ENCODE results near the gene ALPK3. TPM values are rescaled to one million over a fixed set of nuclear protein-coding genes. Genes with fewer than 3 reads are reported as not detected.

The ALPK3 gene
- total RNA-seq, 3 donors from 2014 or later (not counting 1 experiment from before 2014, with no cell fraction given) = 0.35 to 1.1 (median 0.63) TPM

DNA sequence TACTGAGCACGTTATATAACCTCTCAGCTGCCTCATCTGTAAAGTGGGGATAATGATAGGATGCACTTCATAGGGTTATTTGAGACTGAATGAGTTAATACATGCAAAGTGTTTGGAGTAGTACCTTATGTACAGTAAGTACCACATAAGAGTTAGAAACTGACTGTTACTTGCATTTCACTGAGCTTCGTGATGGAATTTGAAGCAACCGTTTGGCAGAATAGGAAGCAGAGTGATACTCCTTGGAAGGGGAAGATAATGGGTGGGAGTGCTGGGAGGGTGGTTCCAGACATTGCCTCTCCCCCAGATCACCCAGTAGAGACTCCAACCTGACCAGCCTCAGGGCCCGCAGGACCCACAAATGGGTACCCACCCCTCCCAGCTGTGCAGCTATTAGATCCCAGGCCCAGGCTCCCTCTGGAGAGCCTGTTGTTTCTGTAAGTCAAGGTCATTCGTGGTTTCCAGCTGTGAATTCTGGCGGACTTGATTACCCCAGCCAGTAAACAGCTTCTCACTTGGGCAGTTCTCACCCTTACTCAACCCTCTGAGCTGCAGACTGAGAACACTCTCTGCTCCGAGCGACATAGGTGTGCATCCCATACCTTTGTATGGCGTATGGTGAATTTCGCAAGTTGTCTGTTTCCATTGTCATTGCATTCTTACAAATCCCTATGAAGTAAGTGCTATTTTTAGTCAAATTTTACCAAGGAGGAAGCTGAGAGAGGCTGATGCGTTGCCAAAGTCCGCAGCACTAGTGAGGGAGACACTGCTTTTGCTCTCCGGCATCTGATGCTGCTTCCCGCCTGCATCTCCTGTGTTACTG is 11.1 kb downstream of the ALPK3 start:
- H3K4me3 ChIP-seq (ENCODE audit: low read length) = no peak overlapping the region
- no peak for ATAC-seq
- no peaks in the 10 kb centered on the region for H3K27me3 ChIP-seq (ENCODE audit: control insufficient read depth, insufficient read depth, low read length)
- Mint-ChIP-seq H3K36me3 (no peaks in the 10 kb centered on the region), H3K27ac (no peak overlapping the region), H3K9me3 (no peaks in the 10 kb centered on the region), H3K4me1 (no peaks in the 10 kb centered on the region), H3K27me3 (ENCODE audit: low read depth in 2 of 2) (peaks cover 0 to 7% of the 10 kb centered on the region in 2 donors), H3K4me3 (no peak overlapping the region)
- no peaks in the 10 kb centered on the region for H3K4me1 ChIP-seq (ENCODE audit: control insufficient read depth, insufficient read depth, low read length)
- WGBS (ENCODE audit: insufficient coverage) = 82% methylated on average over 12 of the region's 14 CpGs
- DNase-seq = no peak
- no peaks in the 10 kb centered on the region for H3K9me3 ChIP-seq (ENCODE audit: control insufficient read depth, insufficient read depth, low read length)
- H3K36me3 ChIP-seq (ENCODE audit: control insufficient read depth, insufficient read depth, low read length) = no peaks in the 10 kb centered on the region
- intact Hi-C loops (cut with micrococcal nuclease) = no loop called here
- H3K27ac ChIP-seq (ENCODE audit: low read length) = no peak overlapping the region
- TF ChIP-seq, protein P1, sequence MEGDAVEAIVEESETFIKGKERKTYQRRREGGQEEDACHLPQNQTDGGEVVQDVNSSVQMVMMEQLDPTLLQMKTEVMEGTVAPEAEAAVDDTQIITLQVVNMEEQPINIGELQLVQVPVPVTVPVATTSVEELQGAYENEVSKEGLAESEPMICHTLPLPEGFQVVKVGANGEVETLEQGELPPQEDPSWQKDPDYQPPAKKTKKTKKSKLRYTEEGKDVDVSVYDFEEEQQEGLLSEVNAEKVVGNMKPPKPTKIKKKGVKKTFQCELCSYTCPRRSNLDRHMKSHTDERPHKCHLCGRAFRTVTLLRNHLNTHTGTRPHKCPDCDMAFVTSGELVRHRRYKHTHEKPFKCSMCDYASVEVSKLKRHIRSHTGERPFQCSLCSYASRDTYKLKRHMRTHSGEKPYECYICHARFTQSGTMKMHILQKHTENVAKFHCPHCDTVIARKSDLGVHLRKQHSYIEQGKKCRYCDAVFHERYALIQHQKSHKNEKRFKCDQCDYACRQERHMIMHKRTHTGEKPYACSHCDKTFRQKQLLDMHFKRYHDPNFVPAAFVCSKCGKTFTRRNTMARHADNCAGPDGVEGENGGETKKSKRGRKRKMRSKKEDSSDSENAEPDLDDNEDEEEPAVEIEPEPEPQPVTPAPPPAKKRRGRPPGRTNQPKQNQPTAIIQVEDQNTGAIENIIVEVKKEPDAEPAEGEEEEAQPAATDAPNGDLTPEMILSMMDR (IDR thresholded peaks at IDR 0.05) = no peak

DNA sequence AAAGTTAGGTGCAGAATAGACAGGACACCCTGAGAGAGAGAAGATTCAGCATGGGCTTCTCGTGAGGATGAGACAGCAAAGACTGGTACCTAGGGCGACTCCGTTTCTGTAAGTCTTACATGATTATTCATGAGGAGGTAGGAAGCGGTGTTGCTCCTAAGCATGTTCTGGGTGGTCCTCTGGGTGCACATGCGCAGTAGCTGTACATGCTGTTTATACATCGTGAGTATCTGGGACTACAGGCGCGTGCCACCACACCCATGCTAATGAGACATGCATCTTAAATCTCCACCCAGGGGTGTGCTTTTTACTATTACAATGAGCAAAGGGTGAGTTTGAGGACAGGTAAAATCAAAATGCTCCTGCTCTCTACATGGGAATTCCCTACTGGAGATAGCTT is 12.3 kb downstream of the ALPK3 start:
- DNase-seq (no peak), ATAC-seq (no peak)
- no peaks in the 10 kb centered on the region for H3K27me3 ChIP-seq (ENCODE audit: control insufficient read depth, insufficient read depth, low read length)
- TF ChIP-seq, protein P1 (IDR thresholded peaks at IDR 0.05) = no peak
- H3K4me1 ChIP-seq (ENCODE audit: control insufficient read depth, insufficient read depth, low read length) = no peaks in the 10 kb centered on the region
- WGBS (ENCODE audit: insufficient coverage) = 96% methylated on average over 6 of the region's 8 CpGs
- no peak overlapping the region for H3K4me3 Mint-ChIP-seq
- no peak overlapping the region for H3K27ac Mint-ChIP-seq
- H3K9me3 Mint-ChIP-seq = no peaks in the 10 kb centered on the region
- no peaks in the 10 kb centered on the region for H3K36me3 Mint-ChIP-seq
- H3K27me3 Mint-ChIP-seq (ENCODE audit: low read depth in 2 of 2) = peaks cover 0 to 7% of the 10 kb centered on the region in 2 donors
- no peak overlapping the region for H3K4me3 ChIP-seq (ENCODE audit: low read length)
- no peak overlapping the region for H3K27ac ChIP-seq (ENCODE audit: low read length)
- no peaks in the 10 kb centered on the region for H3K9me3 ChIP-seq (ENCODE audit: control insufficient read depth, insufficient read depth, low read length)
- H3K4me1 Mint-ChIP-seq = no peaks in the 10 kb centered on the region
- intact Hi-C loops (cut with micrococcal nuclease) = no loop called here
- no peaks in the 10 kb centered on the region for H3K36me3 ChIP-seq (ENCODE audit: control insufficient read depth, insufficient read depth, low read length)

DNA sequence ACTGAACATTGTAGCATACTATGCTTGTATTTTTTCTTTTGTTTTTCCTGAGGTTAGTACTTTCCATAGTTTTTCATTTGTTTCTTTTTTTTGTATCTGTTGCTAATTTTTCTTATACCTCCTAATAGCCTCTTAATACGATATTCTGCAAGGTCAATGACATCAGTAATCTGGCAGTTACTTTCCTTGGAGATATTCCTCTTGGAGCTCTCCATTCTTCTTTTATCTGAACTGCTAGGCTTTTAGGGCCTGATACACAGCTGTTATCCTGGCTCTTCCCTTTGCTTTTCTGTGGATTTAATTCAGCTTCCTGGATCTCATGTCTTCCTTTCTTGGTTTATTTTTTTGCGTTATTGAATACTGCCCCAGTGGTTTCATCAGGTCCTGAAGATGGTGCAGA is 12.9 kb downstream of the ALPK3 start:
- TF ChIP-seq, protein P1 (IDR thresholded peaks at IDR 0.05) = no peak
- Histone ChIP-seq H3K27ac (ENCODE audit: low read length) (no peak overlapping the region), H3K36me3 (ENCODE audit: control insufficient read depth, insufficient read depth, low read length) (no peaks in the 10 kb centered on the region), H3K27me3 (ENCODE audit: control insufficient read depth, insufficient read depth, low read length) (no peaks in the 10 kb centered on the region), H3K4me1 (ENCODE audit: control insufficient read depth, insufficient read depth, low read length) (no peaks in the 10 kb centered on the region), H3K9me3 (ENCODE audit: control insufficient read depth, insufficient read depth, low read length) (no peaks in the 10 kb centered on the region), H3K4me3 (ENCODE audit: low read length) (no peak overlapping the region)
- ATAC-seq (no peak), DNase-seq (no peak)
- Mint-ChIP-seq H3K4me3 (no peak overlapping the region), H3K27ac (no peak overlapping the region), H3K27me3 (ENCODE audit: low read depth in 2 of 2) (peaks cover 0 to 7% of the 10 kb centered on the region in 2 donors), H3K36me3 (no peaks in the 10 kb centered on the region), H3K9me3 (no peaks in the 10 kb centered on the region), H3K4me1 (no peaks in the 10 kb centered on the region)
- 72% methylated on average over 1 of the region's 2 CpGs for WGBS (ENCODE audit: insufficient coverage)
- intact Hi-C loops (cut with micrococcal nuclease) = no loop called here

DNA sequence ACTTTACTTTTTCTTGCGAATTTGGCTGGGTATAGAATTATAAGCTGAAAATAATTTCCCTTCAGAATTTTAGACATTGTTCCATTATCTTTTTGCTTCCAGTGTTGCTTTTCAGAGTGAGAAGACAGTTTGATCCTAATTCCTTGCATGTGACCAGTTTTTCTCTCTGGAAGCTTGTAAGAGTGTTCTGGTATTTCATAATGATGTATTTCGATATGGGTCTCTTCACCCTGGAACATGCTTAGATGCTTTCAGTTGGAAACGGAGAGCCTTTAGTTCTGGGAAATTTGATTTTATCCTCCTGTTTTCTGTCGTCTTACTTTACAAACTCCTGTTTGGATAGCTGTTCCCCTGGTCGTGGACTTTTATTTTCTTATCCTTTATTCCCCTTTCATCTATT is 13.9 kb downstream of the ALPK3 start:
- 95% methylated on average over 5 of the region's 5 CpGs for WGBS (ENCODE audit: insufficient coverage)
- intact Hi-C loops (cut with micrococcal nuclease) = no loop called here
- Mint-ChIP-seq H3K27me3 (ENCODE audit: low read depth in 2 of 2) (peaks cover 0 to 7% of the 10 kb centered on the region in 2 donors), H3K27ac (no peak overlapping the region), H3K4me1 (no peaks in the 10 kb centered on the region), H3K4me3 (no peak overlapping the region), H3K9me3 (no peaks in the 10 kb centered on the region), H3K36me3 (no peaks in the 10 kb centered on the region)
- Histone ChIP-seq H3K4me1 (ENCODE audit: control insufficient read depth, insufficient read depth, low read length) (no peaks in the 10 kb centered on the region), H3K27ac (ENCODE audit: low read length) (no peak overlapping the region), H3K27me3 (ENCODE audit: control insufficient read depth, insufficient read depth, low read length) (no peaks in the 10 kb centered on the region), H3K4me3 (ENCODE audit: low read length) (no peak overlapping the region), H3K9me3 (ENCODE audit: control insufficient read depth, insufficient read depth, low read length) (no peaks in the 10 kb centered on the region), H3K36me3 (ENCODE audit: control insufficient read depth, insufficient read depth, low read length) (no peaks in the 10 kb centered on the region)
- ATAC-seq (no peak), DNase-seq (no peak)
- TF ChIP-seq, protein P1 (IDR thresholded peaks at IDR 0.05) = no peak

Data from natural killer cell (primary cell).